ENCODE results near the gene DPP3.

DPP3 gene

GRCh38 chr11:66480117-66480938, at the start of gene DPP3 (continued):
- TF ChIP-seq ZBTB8A (tag by site-specific recombination; IDR thresholded peaks at IDR 0.05) (peak; percentile 40; the same call in 1 of the 2 replicates), ZSCAN30 (tag by site-specific recombination; IDR thresholded peaks at IDR 0.05) (0 out of 2 replicates have a peak, but pooled peaks have one; percentile 13), ZNF280C (tag by site-specific recombination; IDR thresholded peaks at IDR 0.05) (no peak), GLI2 (tag by site-specific recombination; IDR thresholded peaks at IDR 0.05; ENCODE audit: borderline replicate concordance, low read depth) (no peak), ZFP3 (tag by site-specific recombination; IDR thresholded peaks at IDR 0.05; ENCODE audit: low read depth) (no peak), ZBTB11 (tag by site-specific recombination; conservative IDR thresholded peaks at IDR 0.05; ENCODE audit: low read depth) (peak; percentile 78), GLIS2 (tag by site-specific recombination; IDR thresholded peaks at IDR 0.05) (peak; percentile 98), PBX3 (CRISPR knock-in tag; IDR thresholded peaks at IDR 0.05) (peak; percentile 94), ZSCAN16 (tag by site-specific recombination; IDR thresholded peaks at IDR 0.05) (0 out of 2 replicates have a peak, but pooled peaks have one; percentile 48), ZNF175 (tag by site-specific recombination; IDR thresholded peaks at IDR 0.05) (no peak), ZNF549 (tag by site-specific recombination; IDR thresholded peaks at IDR 0.05) (no peak), SCRT2 (tag by site-specific recombination; IDR thresholded peaks at IDR 0.05) (peak; percentile 2; the same call in 1 of the 2 replicates), ZNF335 (tag by site-specific recombination; conservative IDR thresholded peaks at IDR 0.05) (peak; percentile 92), ZBTB20 (tag by site-specific recombination; IDR thresholded peaks at IDR 0.05) (peak; percentile 68; the same call in 1 of the 2 replicates), ZNF645 (tag by site-specific recombination; IDR thresholded peaks at IDR 0.05) (no peak), KLF10 (tag by site-specific recombination; IDR thresholded peaks at IDR 0.05) (peak; percentile 53; the same call in 1 of the 2 replicates), PATZ1 (tag by site-specific recombination; IDR thresholded peaks at IDR 0.05) (peak; percentile 80), KLF9 (tag by site-specific recombination; IDR thresholded peaks at IDR 0.05; ENCODE audit: low read depth) (peak; percentile 79), ZFP69B (tag by site-specific recombination; IDR thresholded peaks at IDR 0.05) (no peak)
- TF ChIP-seq, protein P1, sequence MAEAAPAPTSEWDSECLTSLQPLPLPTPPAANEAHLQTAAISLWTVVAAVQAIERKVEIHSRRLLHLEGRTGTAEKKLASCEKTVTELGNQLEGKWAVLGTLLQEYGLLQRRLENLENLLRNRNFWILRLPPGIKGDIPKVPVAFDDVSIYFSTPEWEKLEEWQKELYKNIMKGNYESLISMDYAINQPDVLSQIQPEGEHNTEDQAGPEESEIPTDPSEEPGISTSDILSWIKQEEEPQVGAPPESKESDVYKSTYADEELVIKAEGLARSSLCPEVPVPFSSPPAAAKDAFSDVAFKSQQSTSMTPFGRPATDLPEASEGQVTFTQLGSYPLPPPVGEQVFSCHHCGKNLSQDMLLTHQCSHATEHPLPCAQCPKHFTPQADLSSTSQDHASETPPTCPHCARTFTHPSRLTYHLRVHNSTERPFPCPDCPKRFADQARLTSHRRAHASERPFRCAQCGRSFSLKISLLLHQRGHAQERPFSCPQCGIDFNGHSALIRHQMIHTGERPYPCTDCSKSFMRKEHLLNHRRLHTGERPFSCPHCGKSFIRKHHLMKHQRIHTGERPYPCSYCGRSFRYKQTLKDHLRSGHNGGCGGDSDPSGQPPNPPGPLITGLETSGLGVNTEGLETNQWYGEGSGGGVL (tag by site-specific recombination; IDR thresholded peaks at IDR 0.05), result no peak
- TF ChIP-seq, protein P2, sequence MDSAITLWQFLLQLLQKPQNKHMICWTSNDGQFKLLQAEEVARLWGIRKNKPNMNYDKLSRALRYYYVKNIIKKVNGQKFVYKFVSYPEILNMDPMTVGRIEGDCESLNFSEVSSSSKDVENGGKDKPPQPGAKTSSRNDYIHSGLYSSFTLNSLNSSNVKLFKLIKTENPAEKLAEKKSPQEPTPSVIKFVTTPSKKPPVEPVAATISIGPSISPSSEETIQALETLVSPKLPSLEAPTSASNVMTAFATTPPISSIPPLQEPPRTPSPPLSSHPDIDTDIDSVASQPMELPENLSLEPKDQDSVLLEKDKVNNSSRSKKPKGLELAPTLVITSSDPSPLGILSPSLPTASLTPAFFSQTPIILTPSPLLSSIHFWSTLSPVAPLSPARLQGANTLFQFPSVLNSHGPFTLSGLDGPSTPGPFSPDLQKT (IDR thresholded peaks at IDR 0.05; ENCODE audit: borderline replicate concordance, low read depth, low read length), result peak; percentile 42; the same call in 1 of the 2 replicates
- TF ChIP-seq, protein P3, sequence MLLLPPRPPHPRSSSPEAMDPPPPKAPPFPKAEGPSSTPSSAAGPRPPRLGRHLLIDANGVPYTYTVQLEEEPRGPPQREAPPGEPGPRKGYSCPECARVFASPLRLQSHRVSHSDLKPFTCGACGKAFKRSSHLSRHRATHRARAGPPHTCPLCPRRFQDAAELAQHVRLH (tag by site-specific recombination; IDR thresholded peaks at IDR 0.05), result 0 out of 2 replicates have a peak, but pooled peaks have one; percentile 32
